Epithelial cell of esophagus (primary cell): ENCODE measurements around the gene GDPD5.

Experiments used
- DNase-seq: peaks from one replicate; pipeline ENCODE4 v3.0.0; 2010; ENCODE audit warnings: low read depth
- H3K4me3 ChIP-seq: 2 replicates; pipeline ENCODE4 v1.5.1; 2011; ENCODE audit warnings: mild to moderate bottlenecking, low read length, control low read depth
- TF ChIP-seq, protein P1 (sequence below): IDR thresholded peaks from 2 replicates; pipeline ENCODE4 v1.5.1; 2011; ENCODE audit warnings: low read depth, mild to moderate bottlenecking, low read length, control low read depth, inconsistent platforms; ENCODE audit not compliant: insufficient read depth; ENCODE audit errors: missing control alignments

The GDPD5 gene

DNA sequence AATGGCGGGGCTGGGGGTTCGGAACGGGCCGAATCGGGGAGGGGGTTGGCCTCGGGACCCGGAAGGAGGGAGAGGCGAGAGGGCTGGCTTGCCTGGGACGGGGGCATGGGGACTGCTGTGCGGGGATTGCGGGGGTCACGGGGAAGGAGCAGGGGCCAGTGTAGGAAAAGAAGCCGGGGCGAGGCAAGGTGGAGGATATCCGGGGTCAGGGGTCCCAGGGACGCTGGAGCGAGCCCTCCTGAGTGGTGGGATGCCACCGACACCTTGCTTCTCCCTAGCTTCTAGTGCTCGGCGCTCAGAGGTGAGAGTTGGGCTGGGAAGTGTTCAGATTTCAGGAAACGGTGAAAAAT is 426 bp upstream of the GDPD5 start:
- peak overlapping the region; percentile 50 for H3K4me3 ChIP-seq
- no peak for DNase-seq
- TF ChIP-seq, protein P1, sequence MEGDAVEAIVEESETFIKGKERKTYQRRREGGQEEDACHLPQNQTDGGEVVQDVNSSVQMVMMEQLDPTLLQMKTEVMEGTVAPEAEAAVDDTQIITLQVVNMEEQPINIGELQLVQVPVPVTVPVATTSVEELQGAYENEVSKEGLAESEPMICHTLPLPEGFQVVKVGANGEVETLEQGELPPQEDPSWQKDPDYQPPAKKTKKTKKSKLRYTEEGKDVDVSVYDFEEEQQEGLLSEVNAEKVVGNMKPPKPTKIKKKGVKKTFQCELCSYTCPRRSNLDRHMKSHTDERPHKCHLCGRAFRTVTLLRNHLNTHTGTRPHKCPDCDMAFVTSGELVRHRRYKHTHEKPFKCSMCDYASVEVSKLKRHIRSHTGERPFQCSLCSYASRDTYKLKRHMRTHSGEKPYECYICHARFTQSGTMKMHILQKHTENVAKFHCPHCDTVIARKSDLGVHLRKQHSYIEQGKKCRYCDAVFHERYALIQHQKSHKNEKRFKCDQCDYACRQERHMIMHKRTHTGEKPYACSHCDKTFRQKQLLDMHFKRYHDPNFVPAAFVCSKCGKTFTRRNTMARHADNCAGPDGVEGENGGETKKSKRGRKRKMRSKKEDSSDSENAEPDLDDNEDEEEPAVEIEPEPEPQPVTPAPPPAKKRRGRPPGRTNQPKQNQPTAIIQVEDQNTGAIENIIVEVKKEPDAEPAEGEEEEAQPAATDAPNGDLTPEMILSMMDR: no peak

DNA sequence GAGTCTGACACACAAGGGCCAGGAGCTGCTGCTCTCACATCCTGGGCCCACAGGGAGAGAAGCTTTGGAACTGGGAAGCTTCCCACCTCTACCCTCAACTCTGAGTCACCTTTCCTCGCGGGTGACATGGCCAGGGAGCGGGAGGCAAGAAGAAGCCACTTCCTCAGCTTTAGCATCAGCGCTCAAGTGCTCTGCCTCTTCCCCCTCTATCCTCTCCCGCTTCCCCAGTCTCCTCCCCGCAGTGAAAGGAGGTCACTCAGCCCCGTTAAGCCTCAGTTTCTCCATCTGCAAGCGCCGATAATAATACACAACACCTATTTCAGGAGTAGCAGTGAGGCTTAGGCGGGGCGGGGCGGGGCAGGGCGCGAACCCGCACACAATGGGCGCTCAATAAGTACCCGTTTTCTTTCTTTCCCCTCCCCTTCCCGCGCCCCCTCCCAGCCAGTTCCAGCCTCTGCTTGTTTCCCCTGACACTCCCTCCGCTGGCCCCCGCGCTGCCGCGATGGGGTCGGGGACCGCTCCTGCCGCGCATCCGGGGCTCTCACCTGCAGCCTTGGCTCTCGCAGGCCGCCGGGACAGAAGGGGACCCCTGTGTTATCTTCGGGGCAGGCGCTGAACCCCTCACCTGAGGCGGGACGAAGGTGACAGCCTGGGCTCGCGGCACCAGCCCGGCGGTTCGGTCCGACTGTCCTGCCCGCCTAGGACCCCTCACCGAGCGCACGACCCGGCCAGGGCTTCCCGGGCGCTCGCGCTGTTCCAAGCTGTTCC is 892 bp downstream of the GDPD5 start:
- TF ChIP-seq, protein P1: no peak
- H3K4me3 ChIP-seq: peak overlapping the region; percentile 49
- no peak for DNase-seq

DNA sequence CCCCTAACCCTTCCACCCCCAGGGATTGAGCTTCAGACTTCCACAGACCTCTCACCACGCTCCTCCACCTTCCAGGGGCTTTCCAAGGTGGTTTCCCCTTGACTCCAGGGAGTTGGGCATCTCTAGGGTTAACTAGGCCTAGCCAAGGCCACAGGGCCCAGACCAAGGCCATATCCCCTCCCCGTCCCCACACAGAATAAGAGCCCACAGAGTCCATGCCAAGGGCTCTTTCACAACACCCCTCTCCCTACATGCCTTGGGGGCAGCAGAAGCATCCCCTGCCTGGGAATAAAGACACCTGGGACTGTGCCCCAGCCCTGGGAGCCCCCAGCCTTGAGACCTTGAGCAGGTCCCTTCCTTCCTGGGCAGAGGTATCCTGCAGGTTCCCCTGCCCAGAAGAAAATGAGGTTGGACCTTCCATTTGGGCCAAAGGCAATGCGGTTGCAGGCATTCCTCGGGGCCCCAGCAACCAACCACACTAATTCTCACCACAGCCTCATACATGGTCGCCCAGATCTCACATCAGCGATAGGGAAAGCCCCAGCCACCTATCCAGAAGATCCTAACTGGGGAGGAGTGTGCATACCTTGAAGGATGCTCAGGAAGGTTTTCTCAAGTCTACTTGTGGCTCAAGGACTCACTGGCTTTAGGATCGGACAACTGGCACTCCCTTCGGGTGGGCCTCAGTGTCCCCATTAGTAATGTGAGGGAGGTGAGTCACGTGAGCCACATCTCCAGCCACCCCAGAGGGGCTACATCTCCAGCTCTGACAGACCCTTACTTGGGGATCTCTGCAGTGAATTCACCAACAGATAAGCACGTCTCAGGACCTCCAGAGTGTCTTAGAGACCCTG is 1.7 kb downstream of the GDPD5 start:
- TF ChIP-seq, protein P1: no peak
- H3K4me3 ChIP-seq: no peak overlapping the region
- no peak for DNase-seq

DNA sequence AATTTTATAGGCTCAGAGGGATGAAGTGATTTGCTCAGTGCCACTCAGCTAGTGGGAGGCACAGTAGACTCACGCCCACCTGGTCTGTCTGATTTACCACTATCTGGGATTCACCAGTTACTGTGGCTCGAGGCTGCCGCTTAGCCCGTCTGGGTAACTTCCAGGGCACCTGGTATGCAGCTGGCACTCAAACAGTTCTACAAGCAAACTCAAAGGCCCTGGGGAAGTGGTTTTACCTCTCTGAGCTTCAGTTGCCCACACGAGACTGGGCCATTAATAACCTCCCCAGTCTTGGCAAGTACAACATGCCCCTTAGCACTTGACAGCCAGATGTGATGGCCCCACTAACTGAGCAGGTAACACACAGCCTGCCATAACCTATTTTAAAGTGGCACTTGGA is 2.6 kb downstream of the GDPD5 start:
- TF ChIP-seq, protein P1: no peak
- H3K4me3 ChIP-seq: no peak overlapping the region
- no peak for DNase-seq

DNA sequence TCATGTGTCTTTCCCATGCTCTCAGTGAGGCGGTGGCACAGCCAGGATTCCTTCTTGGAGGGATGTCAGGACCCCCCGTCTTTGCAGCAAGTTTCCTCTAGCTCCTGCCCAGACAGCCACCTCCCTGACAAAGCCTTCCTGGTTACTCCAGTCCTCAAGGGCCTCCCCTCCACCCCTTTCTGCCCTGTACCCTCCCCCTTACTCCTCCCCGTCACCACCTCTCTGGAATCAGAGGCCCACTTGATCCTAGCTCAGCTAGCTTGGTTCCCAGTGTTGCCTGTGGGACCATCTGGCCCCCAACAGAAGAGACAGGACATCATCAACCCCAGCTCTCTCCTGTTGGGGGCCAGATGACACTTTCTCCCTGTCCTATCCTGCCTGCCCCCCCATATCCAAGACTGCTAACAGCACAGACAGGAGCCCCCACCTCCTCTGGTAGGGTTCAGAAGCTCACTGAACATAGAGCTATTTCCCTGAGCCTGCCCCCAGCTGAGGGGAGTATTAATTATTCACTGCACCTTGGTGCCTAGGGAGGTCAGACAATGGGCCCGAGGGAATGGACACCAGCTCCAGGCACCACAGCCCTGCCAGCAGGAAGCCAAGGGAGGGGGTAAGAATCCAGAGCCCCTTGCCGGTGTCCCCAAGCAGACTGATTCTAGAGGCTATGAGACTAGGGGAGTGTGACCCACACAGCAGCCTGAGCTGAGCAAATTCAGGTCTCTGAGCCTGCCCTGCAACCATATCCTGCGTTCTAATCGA is 3.3 kb downstream of the GDPD5 start:
- H3K4me3 ChIP-seq: no peak overlapping the region
- DNase-seq: no peak
- TF ChIP-seq, protein P1: no peak

DNA sequence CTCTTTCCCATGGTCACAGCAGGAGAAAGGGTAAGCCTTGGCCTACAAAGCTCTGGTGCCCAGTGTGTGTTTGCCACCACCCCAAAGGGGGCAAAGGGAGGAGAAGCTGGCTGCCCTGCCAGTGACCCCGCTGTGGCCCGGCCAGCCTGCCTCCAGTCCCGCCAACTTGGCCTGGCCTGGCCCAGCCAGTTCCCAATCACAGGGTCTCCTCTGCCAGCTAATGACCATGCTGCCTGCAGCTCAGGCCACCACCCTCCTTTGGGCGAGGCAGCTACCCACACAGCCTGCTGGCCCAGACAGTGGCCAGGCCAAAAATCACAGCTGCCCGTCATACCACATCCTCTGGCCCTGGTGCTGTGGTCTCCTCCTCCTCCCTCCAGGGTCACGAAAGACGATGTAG is 5.1 kb downstream of the GDPD5 start:
- TF ChIP-seq, protein P1: no peak
- DNase-seq: no peak
- H3K4me3 ChIP-seq: no peak overlapping the region
